Left ventricle myocardium superior (tissue), 1 donor: Measurements from ENCODE around the gene ERN1. TPM values are rescaled to one million over a fixed set of nuclear protein-coding genes. Genes with fewer than 3 reads are reported as not detected.
"Not testable (repeated sequence)": the region's sequence is repeated elsewhere in the genome, so short reads cannot be mapped to it uniquely, and the experiment has no call there.

Experiments used
- ATAC-seq: fragments of 200-7000 bp; cut with Tn5 transposase; one replicate; pipeline ENCODE4 v1.9.1; 2020; ENCODE audit warnings: mild to moderate bottlenecking, moderate library complexity
- DNase-seq: peaks from one replicate; pipeline ENCODE4 v3.0.0-alpha.2; 2020
- intact Hi-C: fragments of 100-400 bp; cut with micrococcal nuclease; formaldehyde crosslinking; loops from one replicate; pipeline ENCODE4 v1.11.0; 2022
- total RNA-seq: library from RNA; stranded (reverse); fragmentation: NEBNext Ultra II Directional; extraction: Animal tissue kit (Norgen Biotek cat#: 25700); gene quantifications from one replicate; pipeline ENCODE4 v1.2.1, GENCODE V29; 2021
- donor health status: DM: no; HTN: yes; CAD: no; lungs with severe emphysema.

ERN1 gene
- total RNA-seq, 1 donor from 2014 or later, result 9.0 TPM

DNA sequence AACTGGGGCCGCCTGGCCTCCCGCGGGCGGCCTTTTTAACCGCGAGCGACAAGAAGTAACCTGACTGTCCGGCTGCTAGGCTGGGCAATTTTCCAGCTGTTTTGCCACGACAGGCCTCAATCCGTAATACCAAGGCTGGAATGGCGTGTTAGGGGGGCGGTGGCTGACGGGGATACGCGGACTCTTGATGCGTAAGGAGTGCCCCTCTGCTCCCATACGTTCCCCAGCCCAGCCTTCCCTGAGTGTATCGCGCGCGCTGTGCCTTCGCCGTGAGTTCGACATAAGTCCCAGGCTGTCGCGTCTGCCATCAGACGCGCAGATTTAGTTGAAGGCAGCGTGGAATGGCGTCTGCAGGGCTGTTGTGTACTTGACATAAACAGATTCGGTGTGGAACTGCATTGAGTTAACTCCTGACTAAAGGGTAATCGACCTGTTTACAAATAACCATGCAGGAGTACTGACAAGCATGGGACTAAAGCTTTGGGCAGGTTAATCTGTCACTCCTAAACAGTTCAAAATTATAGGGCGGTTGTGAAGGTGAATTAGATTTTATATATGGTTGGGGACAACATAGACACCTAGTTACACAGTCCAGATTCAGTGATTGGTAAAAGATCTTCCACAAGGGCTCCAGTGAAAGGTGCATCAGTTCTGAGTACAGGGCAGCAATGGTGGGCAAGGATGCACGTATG is 16.6 kb upstream of the ERN1 start:
- ATAC-seq (peak; percentile 46), DNase-seq (peak; percentile 70)
- intact Hi-C loops, result loop anchor here (5.0 kb wide), 2 partner anchors 116 to 136 kb away; partner anchors contain the start of gene TEX2

DNA sequence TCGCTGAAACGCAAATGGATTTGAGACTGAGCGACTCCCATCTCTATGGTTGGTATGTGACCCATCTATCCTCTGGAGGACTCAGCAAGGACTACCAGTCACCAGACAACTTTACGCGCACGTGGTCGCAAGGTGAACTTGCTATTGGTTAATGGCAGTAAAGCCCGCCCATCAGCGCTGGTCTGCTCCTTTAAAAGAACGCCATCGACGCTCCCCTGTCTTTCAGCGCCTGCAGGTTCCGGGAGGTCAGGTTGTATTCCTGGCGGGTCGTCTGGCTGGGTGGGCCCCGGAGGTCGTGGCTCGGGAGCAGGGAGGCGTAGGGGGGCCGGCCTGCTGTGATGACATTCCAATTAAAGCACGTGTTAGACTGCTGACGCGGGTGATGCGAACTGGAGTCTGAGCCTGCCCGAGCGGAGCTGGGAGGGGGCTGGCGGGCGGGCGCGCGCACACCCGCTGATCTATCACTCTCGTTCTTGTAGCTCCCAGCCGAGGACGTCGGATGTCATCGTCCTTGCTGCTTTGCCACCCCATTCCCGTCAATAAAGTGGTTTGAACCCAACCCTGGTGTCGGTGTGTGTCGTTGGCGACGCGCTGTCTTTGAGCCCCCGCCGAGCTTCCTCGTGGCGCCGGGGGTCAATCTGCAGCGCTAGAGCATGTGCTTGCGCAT is 15.9 kb upstream of the ERN1 start:
- ATAC-seq (peak; percentile 96), DNase-seq (peak; percentile 97)
- intact Hi-C loops, result loop anchor here (5.0 kb wide), 2 partner anchors 116 to 136 kb away; partner anchors contain the start of gene TEX2

GRCh38 chr17:64145375-64145750 is 15.4 kb upstream of the ERN1 start:
- intact Hi-C loops, result loop anchor here (5.0 kb wide), 2 partner anchors 117 to 137 kb away; partner anchors contain the start of gene TEX2
- peak; percentile 5 for ATAC-seq
- no peak for DNase-seq

GRCh38 chr17:64139542-64139941 is 9.6 kb upstream of the ERN1 start:
- ATAC-seq, result no peak
- no peak for DNase-seq
- intact Hi-C loops, result no loop called here

DNA sequence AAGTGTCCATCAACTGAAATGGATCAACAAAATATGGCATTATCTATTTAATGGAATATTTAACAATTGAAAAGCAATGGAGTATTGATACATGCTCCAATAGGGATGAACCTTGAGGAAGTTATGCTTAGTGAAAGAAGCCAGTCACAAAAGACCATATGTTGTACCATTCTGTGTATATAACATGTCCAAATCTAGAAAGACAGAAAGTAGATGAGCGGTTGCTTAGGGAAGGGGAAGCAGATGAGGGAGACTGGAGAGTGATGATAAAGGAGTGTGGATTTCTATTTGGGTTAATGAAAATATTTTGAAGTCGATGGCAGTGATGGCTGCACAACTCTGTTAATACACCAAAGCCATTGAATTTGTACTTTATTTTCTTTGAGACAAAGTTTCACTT is 8.5 kb upstream of the ERN1 start:
- DNase-seq (no peak), ATAC-seq (no peak)
- intact Hi-C loops, result no loop called here

- intact Hi-C loops, result loop anchor here (5.0 kb wide), 1 partner anchor 108 kb away; no protein-coding TSS in a partner anchor
- ATAC-seq (no peak), DNase-seq (no peak)
These were observed 5.1 kb upstream of the ERN1 start for GRCh38 chr17:64135000-64135399.

- DNase-seq (no peak), ATAC-seq (no peak)
- intact Hi-C loops, result loop anchor here (5.0 kb wide), 1 partner anchor 107 kb away; no protein-coding TSS in a partner anchor
These were observed 4.4 kb upstream of the ERN1 start for GRCh38 chr17:64134216-64134970.

DNA sequence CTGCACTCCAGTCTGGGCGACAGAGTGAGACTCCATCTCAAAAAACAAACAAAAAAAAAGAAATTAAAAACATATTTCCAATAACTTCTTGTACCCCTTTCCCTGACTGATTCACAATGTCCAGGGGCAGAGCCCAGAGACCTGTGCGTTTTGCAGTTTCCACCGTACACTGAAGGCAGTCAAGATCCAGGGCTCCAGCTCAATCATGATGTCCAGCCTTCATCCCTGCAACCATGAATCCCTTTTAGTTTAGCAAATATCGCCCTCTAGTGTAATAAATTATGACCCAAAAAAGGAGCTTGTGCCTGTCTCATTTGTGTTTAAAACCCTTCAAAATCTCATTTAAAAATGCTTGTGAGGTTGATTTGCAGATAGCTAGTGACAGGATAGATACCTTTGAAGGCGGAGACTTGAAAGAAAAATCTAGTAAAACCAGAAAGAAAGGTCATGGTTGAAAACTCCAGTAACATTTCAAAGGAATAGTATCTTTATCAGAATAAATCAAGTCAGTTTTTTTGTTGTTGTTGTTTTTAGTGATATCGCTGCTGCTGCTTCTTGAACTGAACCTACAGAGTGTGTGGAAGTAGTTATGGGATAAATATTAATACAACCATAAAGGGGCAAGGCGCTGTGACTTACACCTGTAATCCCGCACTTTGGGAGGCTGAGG is 3.7 kb upstream of the ERN1 start:
- no peak for ATAC-seq
- intact Hi-C loops, result loop anchor here (5.0 kb wide), 1 partner anchor 106 kb away; no protein-coding TSS in a partner anchor
- no peak for DNase-seq

- DNase-seq (no peak), ATAC-seq (no peak)
- intact Hi-C loops, result loop anchor here (5.0 kb wide), 1 partner anchor 104 kb away; no protein-coding TSS in a partner anchor
These were observed 1.8 kb upstream of the ERN1 start for GRCh38 chr17:64131606-64132270.

- DNase-seq, result no peak
- ATAC-seq, result peak; percentile 0
- intact Hi-C loops, result loop anchor here (5.0 kb wide), 1 partner anchor 103 kb away; no protein-coding TSS in a partner anchor
These were observed 636 bp upstream of the ERN1 start for GRCh38 chr17:64130559-64131001.

- ATAC-seq, result no peak
- intact Hi-C loops, result no loop called here
- DNase-seq, result no peak
These were observed 504 bp downstream of the ERN1 start for GRCh38 chr17:64129515-64129764.

DNA sequence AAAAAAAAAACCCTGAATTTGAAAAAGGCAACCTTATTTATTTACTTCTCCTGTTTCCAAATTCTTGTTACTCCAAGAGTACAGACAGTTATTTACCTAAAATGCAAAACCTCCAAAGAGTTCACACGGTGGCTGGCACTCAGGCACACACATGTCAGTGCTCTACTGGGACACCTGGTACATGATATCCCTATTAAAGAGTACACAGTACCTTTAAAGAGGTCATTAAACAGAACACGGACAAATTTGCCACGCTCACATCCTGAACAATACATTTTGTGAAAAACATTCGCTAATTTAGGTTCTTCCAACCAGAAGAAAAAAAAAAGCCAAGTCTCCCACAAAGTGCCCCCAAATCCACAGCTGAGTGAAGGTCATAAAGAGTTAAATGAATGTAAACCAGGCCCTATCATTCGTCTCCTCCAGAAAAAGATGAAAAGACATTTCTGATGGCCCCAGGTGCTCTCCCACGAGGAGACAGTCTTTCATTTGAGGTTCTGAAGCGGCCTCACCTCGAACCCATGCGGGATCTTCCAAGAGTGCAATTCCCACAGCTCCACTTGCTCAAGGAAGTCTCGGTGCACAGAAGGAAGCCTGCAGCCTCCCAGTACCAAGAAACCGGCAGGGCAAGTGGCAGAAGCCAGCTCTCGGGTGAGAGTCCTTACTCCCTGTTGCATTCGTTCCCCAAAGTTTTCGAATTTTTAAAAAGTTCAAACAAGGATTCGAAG is 993 bp downstream of the ERN1 start:
- no peak for DNase-seq
- intact Hi-C loops, result no loop called here
- ATAC-seq, result no peak

- DNase-seq, result no peak
- no peak for ATAC-seq
- intact Hi-C loops, result no loop called here
These were observed 3.0 kb downstream of the ERN1 start for GRCh38 chr17:64126918-64127317.

DNA sequence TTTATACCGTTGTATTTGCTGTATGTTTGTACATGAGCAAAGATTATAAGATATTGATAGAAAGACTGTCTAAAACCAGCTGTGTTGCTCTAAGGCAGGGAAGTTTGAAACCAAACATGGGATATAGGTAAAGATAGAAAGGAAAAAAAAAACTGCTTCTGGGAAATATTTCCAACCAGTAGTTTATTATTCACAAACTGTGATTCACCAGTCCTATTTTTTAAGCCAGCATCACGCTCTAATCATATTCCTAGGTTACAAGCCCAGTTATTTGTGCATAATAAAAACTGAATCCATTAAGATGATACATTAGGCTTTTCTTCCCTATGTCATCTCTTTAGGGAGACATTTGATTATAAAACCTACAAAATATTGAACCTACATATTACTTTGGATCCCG is 4.0 kb downstream of the ERN1 start:
- ATAC-seq, result no peak
- intact Hi-C loops, result no loop called here
- DNase-seq, result no peak

- intact Hi-C loops, result no loop called here
- DNase-seq, result no peak
- ATAC-seq, result no peak
These were observed 5.3 kb downstream of the ERN1 start for GRCh38 chr17:64124609-64125008.

GRCh38 chr17:64123114-64123513 is 6.8 kb downstream of the ERN1 start:
- no peak for ATAC-seq
- intact Hi-C loops, result no loop called here
- no peak for DNase-seq

GRCh38 chr17:64120972-64121786 is 8.8 kb downstream of the ERN1 start:
- DNase-seq (peak; percentile 53), ATAC-seq (peak; percentile 66)
- intact Hi-C loops, result not testable (repeated sequence)
